HG02642 (cell line): ENCODE results near the gene SLC44A1.

Experiments
- ATAC-seq: cut with Tn5 transposase; IDR thresholded peaks from one replicate; pipeline ENCODE4 v1.9.1; 2021; ENCODE audit warnings: mild to moderate bottlenecking; ENCODE audit not compliant: unreplicated experiment, poor library complexity

Gene SLC44A1

GRCh38 chr9:105373723-105374122, 129.3 kb downstream of the SLC44A1 start:
- ATAC-seq, result no peak

- ATAC-seq, result no peak
Measured at GRCh38 chr9:105375323-105375722, 130.9 kb downstream of the SLC44A1 start.

GRCh38 chr9:105376893-105377292, 132.4 kb downstream of the SLC44A1 start:
- no peak for ATAC-seq

- peak; percentile 99 for ATAC-seq
Measured at GRCh38 chr9:105385381-105385985, 141.0 kb downstream of the SLC44A1 start.

- no peak for ATAC-seq
Measured at GRCh38 chr9:105389796-105390195, 145.3 kb downstream of the SLC44A1 start.

GRCh38 chr9:105390871-105391270, 146.4 kb downstream of the SLC44A1 start:
- ATAC-seq, result no peak

- no peak for ATAC-seq
Measured at GRCh38 chr9:105391288-105391687, 146.8 kb downstream of the SLC44A1 start.

- no peak for ATAC-seq
Measured at GRCh38 chr9:105392531-105392930, 148.1 kb downstream of the SLC44A1 start.

GRCh38 chr9:105393576-105394344, 149.3 kb downstream of the SLC44A1 start:
- ATAC-seq, result no peak

GRCh38 chr9:105396441-105396840, 152.0 kb downstream of the SLC44A1 start:
- no peak for ATAC-seq

- no peak for ATAC-seq
Measured at GRCh38 chr9:105396901-105397300, 152.4 kb downstream of the SLC44A1 start.

GRCh38 chr9:105399117-105399516, 154.7 kb downstream of the SLC44A1 start:
- ATAC-seq, result no peak

- no peak for ATAC-seq
Measured at GRCh38 chr9:105401651-105402050, 157.2 kb downstream of the SLC44A1 start.

- no peak for ATAC-seq
Measured at GRCh38 chr9:105403552-105404248, 159.2 kb downstream of the SLC44A1 start.

GRCh38 chr9:105405514-105406131, 161.2 kb downstream of the SLC44A1 start:
- ATAC-seq, result peak; percentile 93

- ATAC-seq, result no peak
Measured at GRCh38 chr9:105406369-105406768, 161.9 kb downstream of the SLC44A1 start.

GRCh38 chr9:105413525-105413924, 169.1 kb downstream of the SLC44A1 start:
- ATAC-seq, result no peak

GRCh38 chr9:105414947-105415661, 170.7 kb downstream of the SLC44A1 start:
- peak; percentile 75 for ATAC-seq

- no peak for ATAC-seq
Measured at GRCh38 chr9:105415662-105415980, 171.2 kb downstream of the SLC44A1 start.

- ATAC-seq, result peak; percentile 80
Measured at GRCh38 chr9:105416840-105417239, 172.4 kb downstream of the SLC44A1 start.
